Testis (tissue), 2 donors: Measurements from ENCODE around the gene PAXX.

Source experiments
- POLR2A ChIP-seq: fragments of 450-650 bp; IDR thresholded peaks from one replicate; pipeline ENCODE4 v1.6.1; 2017; ENCODE audit warnings: antibody characterized with exemption, mild to moderate bottlenecking, moderate library complexity
- TF ChIP-seq, protein P1 (sequence below), 3 experiments: fragments of 450-650 bp in 2 of 3; fragments of 200-600 bp in 1 of 3; sonication (generic) in 1 of 3; IDR thresholded peaks; one replicate each; pipeline ENCODE4 v1.5.1; 2016 to 2019; ENCODE audit warnings: antibody characterized with exemption in 3 of 3, mild to moderate bottlenecking in 2 of 3, moderate library complexity in 1 of 3

DNA sequence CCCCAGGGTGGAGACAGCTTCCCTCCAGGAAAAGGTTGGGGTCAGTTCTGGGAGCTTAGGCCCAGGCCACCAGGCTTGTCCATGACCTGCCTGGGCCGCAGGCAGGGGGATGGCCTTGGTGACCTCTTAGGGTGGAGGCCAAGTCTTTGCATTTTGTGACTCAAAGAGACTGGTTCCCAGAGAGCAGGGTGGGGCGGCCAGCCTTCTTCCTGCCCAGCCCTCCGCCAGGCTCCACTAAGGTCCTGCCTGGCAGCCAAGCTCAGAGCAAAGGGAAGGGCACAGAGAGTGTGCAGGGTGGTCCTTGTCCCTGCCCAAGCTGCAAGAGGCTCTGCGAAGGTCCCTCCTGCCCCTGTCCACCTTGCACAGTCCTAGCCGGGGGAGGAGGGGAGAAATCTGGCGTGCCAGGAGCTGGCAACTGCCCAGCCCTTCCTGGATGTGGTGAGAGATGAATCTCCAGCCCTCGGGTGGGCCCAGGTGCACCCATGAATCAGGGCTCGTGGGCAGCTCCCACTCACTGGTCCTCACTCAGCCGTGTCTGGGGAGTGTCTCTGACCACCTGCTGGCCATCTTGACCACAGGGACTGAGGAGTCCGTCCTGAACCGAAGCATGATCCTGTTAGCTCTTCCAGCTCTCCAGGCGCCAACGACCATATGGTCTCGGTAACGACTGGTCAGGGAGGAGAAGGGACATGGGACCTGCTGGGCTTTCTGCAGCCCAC lies 17.2 kb upstream of the PAXX start:
- no peak for TF ChIP-seq POLR2A
- TF ChIP-seq, protein P1, sequence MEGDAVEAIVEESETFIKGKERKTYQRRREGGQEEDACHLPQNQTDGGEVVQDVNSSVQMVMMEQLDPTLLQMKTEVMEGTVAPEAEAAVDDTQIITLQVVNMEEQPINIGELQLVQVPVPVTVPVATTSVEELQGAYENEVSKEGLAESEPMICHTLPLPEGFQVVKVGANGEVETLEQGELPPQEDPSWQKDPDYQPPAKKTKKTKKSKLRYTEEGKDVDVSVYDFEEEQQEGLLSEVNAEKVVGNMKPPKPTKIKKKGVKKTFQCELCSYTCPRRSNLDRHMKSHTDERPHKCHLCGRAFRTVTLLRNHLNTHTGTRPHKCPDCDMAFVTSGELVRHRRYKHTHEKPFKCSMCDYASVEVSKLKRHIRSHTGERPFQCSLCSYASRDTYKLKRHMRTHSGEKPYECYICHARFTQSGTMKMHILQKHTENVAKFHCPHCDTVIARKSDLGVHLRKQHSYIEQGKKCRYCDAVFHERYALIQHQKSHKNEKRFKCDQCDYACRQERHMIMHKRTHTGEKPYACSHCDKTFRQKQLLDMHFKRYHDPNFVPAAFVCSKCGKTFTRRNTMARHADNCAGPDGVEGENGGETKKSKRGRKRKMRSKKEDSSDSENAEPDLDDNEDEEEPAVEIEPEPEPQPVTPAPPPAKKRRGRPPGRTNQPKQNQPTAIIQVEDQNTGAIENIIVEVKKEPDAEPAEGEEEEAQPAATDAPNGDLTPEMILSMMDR (IDR thresholded peaks at IDR 0.05) = no peak
